HK-2 (cell line): Measurements from ENCODE around the gene TNNC2.
"Not testable (repeated sequence)": the region's sequence is repeated elsewhere in the genome, so short reads cannot be mapped to it uniquely, and the experiment has no call there.

Experiments
- DNase-seq: peaks from one replicate; pipeline ENCODE4 v3.0.0-alpha.2; 2018; ENCODE audit not compliant: unreplicated experiment

The TNNC2 gene

DNA sequence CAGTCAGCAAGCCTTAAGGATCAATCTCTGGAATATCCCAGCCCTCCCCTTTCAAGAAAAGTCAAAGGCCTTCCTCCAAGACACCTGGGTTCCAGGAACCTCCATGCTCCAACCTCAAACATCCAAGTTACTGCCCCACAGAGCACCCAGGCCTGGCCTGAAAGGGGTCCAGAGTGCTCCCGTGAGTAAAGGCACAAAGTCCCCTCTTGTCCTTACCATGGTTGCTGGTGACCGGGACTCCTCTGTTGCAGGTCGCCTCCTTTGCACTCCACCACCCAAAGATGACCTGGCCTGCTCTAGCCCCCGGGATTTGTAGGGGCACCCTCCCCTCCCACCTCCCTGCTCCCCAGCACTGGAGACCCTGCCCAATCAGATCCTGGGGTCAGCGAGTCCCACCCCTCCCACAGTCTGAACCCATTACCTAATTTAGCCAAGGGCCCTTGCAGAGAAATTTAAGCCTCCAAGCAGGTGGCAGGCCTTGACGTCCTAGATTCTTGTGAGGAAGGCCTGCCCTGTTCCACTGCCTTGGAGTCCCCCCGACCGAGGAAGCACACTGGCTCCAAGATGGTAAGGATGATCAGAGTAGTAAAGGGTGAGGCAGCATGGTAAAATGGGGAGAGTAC lies at the start of gene TNNC2:
TNNC2 (minus strand) TSS at position 283 of the 623 bp plus-strand sequence; CDS start at position 219, 64 bp downstream.
- DNase-seq, result no peak

DNA sequence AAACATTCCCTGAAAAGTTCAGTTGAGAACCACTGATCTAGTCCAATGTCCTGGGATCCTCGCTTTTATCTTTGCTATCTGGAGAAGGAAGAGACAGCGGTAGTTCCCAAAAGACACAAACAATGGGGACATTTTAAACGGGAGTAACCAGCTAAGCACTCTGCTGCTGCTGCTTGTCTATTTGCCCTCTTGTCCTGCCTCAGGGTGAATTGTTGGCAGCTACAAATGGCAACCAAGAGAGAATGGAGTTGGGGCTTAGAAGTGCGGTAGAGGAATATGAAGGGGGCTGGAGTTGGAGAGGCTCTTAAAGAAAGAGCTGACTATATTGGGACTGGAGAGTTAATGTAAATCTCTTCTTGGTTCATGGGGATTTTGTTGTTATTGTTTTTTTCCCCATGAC lies 47.5 kb upstream of the TNNC2 start:
- no peak for DNase-seq

DNA sequence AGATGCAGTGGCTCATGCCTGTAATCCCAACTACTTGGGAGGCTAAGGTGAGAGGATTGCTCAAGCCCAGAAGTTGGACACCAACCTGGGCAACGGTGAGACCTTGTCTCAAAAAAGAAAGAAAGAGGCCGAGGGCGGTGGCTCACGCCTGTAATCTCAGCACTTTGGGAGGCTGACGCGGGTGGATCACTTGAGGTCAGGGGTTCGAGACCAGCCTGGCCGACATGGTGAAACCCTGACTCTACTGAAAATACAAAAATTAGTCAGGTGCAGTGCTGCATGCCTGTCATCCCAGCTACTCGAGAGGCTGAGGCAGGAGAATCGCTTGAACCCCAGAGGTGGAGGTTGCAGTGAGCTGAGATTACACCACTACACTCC lies 47.0 kb upstream of the TNNC2 start:
- not testable (repeated sequence) for DNase-seq

DNA sequence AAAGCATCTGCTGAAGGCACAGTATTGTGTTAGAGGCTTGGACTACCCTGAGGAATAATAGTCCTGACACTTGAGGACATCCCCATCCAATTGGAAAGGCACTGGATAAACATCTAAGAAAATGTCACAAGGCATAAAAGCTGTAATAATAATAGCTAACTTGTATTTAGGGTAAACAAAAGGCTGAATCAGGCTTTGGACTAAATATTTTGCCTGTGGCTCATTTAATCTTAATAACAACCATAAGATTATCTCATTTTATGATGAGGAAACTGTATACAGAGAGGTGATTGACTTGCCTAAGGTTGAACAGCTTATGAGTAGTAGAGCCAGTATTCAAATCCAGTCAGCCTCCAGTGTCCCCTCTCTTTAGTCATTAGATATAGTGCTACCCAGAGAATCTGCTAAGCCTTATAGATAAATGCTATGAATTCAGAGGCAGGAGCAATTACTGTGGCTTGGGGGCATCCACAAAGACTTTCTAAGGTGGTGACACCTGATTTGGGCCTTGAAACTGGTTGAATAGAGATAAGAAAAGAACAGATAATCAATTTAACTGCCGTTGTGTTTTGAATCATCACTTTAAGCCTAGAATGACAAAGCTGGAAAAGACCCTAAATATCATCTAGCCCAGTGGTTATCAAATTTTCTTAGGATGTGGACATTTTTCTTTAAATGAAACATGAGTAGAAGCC lies 46.4 kb upstream of the TNNC2 start:
- DNase-seq, result no peak

DNA sequence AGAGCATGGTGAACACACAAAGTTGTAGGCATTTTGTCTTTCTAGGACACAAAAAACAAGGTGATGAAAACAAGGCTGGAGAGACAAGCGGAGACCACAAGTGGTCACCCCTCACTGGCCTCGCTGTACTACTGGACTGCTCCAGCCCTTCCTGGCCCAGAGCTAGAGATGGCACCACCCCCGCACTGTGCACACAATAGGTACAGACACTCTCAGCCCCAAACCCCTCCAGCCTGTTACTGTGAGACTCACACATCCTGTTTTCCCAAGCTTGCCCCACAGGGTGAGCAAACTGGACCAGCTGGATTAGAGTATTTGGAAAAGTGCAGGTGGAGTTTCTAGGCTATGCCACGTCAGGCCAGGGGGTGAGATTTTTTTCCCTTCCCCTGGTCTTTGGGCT lies 45.5 kb upstream of the TNNC2 start:
- no peak for DNase-seq

DNA sequence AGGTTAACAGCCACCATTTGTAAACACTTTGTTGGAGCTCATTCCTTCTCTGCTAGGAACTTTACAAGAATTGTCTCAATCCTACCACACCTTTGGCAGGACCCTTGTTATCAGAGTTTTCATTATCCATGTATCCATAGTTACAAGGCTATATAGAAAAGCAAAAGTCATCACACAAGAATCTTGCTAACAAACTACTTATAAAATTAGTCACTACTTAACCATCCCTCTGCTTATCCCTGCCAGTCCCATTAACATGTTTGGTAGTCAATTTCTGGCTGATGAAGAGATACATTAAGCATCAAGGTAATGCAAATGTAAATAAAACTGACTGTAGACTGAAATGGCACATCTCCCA lies 40.7 kb upstream of the TNNC2 start:
- DNase-seq, result no peak

DNA sequence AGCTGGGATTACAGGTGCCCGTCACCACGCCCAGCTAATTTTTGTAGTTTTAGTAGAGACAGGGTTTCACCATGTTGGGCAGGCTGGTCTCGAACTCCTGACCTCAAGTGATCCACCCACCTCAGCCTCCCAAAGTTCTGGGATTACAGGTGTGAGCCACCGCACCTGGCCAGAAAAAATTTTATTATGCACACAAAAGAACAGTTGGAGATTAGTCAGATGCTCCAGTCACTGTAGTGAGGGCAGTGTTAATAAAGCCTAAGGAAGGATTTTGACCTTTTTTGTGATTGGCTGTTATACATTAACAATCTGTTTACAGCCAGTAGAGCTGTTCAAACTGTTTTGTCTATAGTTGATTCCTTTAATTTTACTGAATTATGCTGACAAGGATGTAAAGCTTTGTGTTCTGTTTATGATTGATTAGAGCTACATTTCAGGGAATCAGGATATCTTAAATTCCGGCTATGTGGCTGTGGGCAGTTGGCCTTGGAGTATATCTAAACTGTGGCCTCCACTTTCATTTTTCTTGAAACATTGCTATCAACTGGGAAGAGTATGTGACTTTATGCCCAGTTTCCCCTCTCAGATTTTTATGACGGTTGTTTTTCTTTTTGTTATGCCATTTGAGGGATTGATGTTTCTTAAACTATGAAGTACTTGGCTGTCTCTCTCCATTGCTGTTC lies 40.2 kb upstream of the TNNC2 start:
- no peak for DNase-seq

DNA sequence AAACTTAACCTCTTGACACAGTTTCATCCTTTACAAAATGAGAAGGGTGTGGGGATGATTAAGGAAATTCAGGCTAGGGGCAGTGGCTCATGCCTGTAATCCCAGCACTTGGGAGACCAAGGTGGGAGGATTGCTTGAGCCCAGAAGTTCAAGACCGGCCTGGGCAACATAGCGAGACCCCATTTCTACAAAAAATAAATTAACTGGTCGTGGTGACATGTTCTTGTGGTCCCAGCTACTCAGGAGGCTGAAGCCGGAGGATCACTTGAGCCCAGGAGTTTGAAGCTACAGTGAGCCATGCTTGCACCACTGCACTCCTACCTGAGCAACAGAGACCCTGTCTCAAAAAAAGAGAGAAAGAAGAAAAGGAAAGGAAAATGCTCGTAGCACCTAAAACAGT lies 39.3 kb upstream of the TNNC2 start:
- no peak for DNase-seq

DNA sequence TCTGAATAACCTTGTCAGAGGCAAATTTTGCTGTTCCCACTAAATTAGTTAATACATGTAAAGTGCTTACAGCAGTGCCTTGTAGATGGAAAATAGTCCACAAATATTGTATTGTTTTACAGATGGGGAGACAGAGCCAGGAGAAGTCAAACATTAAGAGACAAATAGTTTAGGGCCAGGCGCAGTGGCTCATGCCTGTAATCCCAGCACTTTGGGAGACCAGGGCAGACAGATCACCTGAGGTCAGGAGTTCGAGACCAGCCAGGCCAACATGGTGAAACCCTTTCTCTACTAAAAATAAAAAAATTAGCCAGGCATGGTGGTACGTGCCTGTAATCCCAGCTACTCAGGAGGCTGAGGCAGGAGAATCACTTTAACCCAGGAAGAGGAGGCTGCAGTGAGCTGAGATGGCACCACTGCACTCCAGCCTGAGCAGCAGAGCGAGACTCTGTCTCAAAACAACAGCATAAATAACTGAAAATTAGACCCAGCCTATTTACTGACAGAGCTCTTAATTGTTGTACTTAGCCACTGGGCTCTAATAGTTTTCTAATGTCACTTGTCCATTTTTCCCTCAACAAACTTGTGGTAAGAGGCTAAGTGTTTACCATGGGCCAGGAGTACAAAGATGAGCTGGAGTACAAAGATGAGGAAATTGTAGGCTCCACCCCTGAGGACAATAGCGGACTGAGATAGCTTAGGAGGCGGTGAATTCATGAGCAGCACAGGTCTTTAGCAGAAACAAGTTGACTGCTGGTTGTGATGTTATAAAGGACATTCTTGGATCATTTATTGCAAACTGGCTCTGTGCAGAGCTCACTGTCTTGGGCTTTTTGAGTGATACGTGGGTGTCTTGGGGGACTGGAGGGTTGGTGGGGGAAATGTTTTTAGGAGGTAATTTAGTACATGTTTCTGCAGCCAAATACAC lies 36.7 kb upstream of the TNNC2 start:
- DNase-seq, result no peak

DNA sequence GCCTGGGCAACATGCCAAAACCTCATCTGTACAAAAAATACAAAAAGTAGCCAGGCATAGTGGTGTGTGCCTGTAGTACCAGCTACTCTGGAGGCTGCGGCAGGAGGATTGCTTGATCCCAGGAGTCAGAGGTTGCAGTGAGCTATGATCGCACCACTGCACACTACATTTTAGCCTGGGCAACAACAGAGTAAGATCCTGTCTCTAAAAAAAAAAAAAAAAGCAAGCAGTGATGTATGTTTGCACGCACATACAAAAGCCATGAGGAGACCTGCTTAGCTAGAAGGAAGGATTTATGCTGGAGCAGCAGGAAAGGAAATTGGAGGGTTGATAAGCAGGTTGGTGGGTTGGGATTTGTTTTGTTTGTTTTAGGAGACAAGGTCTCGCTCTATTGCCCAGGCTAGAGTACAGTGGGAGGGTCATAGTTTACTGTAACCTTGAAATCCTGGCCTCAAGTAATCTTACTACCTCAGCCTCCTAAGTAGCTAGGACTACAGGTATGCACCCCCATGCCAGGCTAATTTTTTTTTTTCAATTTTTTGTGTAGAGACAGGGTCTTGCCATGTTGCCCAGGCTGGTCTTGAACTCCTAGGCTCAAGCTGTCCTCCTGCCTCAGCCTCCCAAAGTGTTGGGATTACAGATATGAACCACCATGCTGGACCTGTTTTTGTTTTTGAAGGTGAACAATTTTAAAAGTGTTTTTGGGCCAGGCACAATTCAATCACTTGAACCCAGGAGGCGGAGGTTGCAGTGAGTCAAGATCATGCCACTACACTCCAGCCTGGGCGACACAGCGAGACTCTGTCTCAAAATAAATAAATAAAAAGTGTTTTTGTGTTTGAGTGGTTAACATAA lies 34.3 kb upstream of the TNNC2 start:
- peak; percentile 25 for DNase-seq

DNA sequence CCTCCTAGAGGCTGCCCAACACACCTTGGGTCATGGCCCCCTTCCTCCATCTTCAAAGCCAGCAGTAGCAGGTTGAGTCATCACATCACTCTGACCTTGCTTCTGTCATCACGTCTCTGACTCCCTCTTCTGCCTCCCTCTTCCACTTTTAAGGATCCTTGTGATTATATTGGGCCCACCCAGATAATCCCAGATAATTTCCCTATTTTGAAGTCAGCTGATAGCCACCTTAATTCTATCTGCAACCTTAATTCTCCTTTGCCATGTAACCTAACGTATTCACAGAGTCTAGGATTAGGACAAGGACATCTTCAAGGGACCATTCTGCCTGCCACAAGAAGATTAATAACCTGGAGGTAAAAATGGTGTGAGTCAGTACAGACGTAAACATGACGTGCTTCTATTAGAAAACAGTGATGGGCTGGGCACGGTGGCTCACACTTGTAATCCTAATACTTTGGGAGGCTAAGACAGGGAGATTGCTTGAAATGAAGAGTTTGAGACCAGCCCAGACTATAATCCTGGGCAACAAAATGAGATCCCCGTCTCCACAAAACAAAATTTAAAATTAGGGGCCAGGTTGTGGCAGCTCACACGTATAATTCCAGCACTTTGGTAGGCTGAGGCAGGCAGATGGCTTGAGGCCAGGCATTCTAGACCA lies 33.6 kb upstream of the TNNC2 start:
- no peak for DNase-seq

DNA sequence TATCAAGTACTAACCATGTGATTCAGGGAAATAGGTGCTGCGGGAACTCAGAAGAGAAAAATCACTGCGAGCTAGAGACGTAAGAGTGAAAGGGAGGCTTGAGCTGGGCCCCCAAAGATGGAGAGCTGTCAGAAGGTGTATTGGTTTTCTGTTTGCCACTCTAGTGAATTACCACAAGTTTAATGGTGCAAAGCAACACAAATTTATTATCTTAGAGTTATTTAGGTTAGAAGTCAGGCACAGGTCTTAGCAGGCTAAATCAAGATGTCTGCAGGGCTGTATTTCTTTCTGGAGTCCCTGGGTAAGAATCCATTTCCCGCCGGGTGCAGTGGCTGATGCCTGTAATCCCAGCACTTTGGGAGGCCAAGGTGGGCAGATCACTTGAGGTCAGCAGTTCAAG lies 32.8 kb upstream of the TNNC2 start:
- DNase-seq, result no peak

DNA sequence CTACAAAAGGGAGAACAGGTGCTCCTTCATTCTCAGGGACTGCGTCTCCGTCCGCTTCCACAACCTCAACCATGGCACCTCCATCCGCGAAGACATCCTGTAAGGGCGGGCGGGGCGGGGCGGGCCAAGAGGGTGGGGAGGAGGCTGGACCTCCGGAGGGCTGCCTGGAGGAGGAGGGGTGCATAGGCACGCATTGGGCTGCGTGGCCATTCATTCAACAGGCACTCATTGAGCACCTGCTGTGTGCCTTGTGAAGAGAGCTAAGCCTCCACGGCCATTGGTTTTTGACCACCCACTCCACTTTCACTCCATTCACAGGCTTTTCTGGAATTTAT lies 30.7 kb upstream of the TNNC2 start:
- no peak for DNase-seq

DNA sequence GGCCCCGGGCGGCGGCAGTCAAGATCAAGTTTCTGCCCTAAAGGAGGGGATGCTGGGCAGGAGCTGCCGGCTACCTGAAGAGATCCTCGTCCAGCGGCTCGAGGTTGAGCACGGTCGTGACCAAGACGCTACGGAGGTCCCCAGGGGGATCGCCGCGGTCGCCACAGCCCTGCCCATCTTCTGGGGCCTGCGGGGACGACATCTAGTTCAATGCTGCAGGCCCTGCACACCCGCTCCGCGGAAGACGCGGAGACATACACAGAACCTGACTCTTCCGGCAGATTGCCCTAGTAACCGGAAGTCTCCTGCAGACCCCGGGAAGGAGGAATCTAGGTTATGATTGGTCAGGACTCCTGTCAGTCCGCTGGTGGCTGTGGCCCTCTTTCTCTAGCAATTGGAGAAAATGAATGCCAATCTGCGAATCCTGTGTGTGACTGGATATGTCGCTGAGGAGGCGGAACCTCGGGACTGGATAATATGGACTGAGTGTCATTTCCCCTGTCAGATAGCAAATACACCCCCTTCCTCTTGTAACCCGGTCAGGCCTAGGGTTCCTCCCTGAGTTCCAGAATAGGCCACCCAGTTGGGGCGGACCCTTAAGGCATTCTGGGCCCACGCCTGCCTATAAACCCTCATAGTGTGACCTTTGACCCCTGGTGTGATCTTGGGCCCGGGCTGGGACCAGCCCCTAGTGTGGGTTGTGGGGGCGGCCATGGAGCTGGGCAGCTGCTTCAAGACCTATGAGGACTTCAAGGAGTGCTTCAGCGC lies 30.2 kb upstream of the TNNC2 start, which contains the start of the genes ACOT8 and ZSWIM3:
ACOT8 (minus strand) TSS at position 279 of the 768 bp plus-strand sequence; CDS start at position 202, 77 bp downstream.
ZSWIM3 (plus strand) TSS at position 501 of the 768 bp plus-strand sequence; CDS start at position 713, 212 bp downstream.
- peak; percentile 98 for DNase-seq

DNA sequence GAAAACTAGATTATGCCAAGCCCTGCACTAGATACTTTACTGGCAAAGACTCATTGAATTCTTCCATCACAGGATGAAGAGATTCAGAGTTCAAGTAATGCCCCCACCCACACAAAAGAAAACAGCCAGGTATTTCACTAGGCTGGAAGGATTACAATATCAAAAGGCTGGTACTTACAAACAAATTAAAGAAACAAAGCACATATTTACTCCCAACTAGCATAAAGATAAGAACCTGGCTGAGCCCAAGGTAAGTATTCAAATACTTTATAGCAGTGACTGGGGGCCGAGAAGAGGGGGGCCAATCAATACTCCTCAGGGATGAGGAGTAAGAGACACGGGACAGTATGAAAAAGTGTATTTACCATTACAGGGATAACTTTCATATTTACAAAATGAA lies 26.4 kb upstream of the TNNC2 start:
- DNase-seq, result no peak

DNA sequence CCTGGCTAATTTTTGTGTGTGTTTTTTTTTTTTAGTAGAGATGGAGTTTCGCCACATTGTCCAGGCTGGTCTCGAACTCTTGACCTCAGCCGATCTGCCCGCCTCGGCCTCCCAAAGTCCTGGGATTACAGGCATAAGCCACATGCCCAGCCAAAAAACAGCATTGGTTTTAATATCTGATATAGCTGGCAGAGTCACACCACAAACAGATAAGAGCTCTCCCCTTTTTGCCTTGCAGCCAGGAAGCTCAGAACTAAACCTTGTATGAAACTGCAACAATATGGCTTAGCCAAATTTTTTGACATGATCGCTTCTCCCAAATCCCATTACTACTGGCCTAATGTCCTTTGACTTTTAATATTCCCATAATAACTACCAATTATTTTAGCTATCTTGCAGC lies 25.2 kb upstream of the TNNC2 start:
- DNase-seq, result no peak

DNA sequence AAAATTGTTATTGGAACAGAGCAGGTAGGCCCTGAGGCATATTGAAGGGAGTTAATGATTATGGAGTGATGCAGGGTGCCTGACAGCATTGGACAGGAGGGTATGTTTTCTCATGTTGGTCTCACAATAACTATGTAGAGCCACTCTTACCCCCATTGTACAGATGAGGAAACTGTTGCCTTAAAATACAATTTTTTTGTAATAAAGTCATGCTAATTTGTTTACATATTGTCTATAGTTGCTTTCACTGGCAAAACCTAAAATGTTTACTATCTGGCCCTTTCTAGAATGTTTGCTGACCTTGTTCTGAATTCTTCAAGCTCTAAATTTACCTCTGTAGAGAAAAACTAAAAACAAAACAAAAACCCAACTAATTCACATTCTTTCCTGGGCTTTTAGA lies 24.4 kb upstream of the TNNC2 start:
- no peak for DNase-seq

DNA sequence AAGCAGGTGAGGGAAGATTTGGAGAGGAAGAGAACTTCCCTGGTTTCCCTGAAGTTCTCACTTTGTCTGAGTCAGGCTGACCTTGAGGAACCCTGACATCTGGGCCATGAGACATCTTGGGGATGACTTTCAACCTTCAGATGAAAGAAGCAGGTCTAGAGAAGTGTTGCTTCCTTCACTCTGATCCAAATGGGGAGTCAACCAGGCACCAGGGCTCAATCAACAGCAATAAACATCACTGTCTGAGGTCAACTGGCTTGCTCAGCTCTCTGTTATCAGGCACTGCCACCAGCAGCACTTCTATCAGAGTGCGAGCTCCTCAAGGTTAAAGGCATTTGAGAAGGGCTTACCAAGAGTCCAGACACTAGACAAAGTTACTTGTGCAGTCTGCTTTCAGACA lies 23.8 kb upstream of the TNNC2 start:
- DNase-seq, result no peak

DNA sequence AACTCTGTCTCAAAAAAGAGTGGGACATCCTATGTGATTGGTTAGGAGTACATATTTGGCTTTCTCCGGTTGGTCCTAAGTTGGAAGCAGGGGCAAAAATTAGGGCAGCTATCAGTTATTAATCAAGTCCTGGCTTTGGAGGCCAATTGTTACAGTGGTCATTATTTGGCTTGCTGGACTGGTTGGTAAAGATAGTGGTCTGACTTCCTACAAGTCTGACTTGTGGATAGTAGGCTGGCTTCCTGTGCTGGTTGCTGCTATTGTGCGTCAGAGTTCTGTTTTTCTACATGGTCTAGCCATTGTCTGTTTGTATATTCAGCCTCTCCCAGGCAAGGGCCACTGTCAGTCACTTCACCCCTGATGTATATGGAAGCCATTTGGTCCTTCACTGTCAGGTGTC lies 23.1 kb upstream of the TNNC2 start:
- no peak for DNase-seq
